Measurements from ENCODE around the gene VNN1. TPM values are rescaled to one million over a fixed set of nuclear protein-coding genes. Genes with fewer than 3 reads are reported as not detected.
A peak's percentile ranks its signal among the peaks of the same experiment; 100 is the strongest.

VNN1 gene
- total RNA-seq, 1 experiment from 2014 or later: 1.6 TPM

DNA sequence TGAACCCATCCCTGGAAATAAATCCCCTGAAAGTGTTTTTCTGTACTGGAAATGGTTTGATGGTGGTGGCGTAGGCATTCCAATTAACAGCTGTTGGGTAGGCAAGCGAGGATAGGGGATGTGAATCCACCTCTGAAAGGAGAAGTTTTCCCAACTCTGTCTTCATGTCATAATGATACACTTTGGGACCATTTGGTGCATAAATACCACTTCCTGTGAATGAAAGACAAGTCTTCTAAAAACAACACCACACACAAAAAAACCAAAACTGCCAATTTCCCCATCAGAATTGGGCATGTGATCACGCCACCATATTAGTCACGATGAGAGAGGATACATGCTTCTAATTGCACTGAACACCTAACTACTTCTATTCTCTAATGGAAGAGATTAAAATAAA is 37.5 kb upstream of the VNN1 start:
- Histone ChIP-seq H4K20me1 (ENCODE audit: insufficient read depth) (no peaks in the 10 kb centered on the region), H2AFZ (no peak overlapping the region), H3K4me1 (replicated peaks; ENCODE audit: insufficient read depth) (no peaks in the 10 kb centered on the region), H3K9me3 (ENCODE audit: insufficient read depth, low read depth) (no peaks in the 10 kb centered on the region), H3K9me2 (ENCODE audit: insufficient read depth) (no peaks in the 10 kb centered on the region), H3K27ac (no peak overlapping the region), H3K79me2 (ENCODE audit: low read depth) (no peaks in the 10 kb centered on the region), H3K36me3 (ENCODE audit: low read depth) (no peaks in the 10 kb centered on the region), H3F3A (ENCODE audit: insufficient read depth, low read depth) (no peaks in the 10 kb centered on the region), H3K4me2 (no peak overlapping the region), H3K27me3 (ENCODE audit: insufficient read depth, low read depth) (no peaks in the 10 kb centered on the region), H3K4me3 (no peak overlapping the region)
- DNase-seq: no peak
- TF ChIP-seq EZH2 (IDR thresholded peaks at IDR 0.05; ENCODE audit: low read depth): no peak
- TF ChIP-seq, protein P1, sequence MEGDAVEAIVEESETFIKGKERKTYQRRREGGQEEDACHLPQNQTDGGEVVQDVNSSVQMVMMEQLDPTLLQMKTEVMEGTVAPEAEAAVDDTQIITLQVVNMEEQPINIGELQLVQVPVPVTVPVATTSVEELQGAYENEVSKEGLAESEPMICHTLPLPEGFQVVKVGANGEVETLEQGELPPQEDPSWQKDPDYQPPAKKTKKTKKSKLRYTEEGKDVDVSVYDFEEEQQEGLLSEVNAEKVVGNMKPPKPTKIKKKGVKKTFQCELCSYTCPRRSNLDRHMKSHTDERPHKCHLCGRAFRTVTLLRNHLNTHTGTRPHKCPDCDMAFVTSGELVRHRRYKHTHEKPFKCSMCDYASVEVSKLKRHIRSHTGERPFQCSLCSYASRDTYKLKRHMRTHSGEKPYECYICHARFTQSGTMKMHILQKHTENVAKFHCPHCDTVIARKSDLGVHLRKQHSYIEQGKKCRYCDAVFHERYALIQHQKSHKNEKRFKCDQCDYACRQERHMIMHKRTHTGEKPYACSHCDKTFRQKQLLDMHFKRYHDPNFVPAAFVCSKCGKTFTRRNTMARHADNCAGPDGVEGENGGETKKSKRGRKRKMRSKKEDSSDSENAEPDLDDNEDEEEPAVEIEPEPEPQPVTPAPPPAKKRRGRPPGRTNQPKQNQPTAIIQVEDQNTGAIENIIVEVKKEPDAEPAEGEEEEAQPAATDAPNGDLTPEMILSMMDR (conservative IDR thresholded peaks at IDR 0.05): no peak
- intact Hi-C loops (cut with micrococcal nuclease; ENCODE audit: unreplicated experiment): no loop called here
- BruUV-seq (replicated peaks): no TSS peak
- ChIA-PET CTCF (no interaction called here), POLR2A (ENCODE audit: unreplicated experiment) (no interaction called here)

DNA sequence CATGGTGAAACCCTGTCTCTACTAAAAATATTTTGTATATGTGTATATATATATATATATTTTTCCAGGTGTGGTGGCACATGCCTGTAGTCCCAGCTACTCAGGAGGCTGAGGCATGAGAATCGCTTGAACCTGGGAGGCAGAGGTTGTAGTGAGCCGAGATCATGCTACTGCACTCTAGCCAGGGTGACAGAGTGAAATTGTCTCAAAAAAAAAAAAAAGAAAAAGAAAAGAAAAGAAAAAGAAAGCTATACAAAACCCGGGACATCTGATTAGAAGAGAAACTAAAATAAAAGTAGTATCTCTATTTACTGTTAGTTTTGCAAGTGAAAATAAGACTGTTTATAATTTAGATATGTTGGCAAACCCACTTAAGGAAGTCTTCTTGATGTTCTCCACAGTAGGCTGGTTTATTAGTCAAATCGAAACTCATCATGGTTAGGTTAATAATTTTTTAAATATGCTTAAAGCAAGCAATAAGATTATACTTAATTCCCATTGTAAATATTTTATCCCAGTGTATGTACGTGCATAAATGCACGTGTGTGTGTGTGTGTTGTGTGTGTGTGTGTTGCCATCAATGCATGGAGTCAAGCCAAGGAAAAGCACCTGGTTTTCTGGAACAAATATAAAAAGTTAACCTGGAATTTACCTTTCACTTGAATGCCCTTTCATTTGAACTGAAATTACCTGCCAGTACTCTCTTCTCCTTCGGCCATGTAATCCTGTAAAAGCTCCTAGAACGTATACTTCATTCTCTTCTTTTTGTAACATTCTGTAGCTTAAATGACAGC is 36.8 kb upstream of the VNN1 start:
- no peaks in the 10 kb centered on the region for H4K20me1 ChIP-seq (ENCODE audit: insufficient read depth)
- H3K4me1 ChIP-seq (replicated peaks; ENCODE audit: insufficient read depth): no peaks in the 10 kb centered on the region
- no TSS peak for BruUV-seq (replicated peaks)
- no peaks in the 10 kb centered on the region for H3K27me3 ChIP-seq (ENCODE audit: insufficient read depth, low read depth)
- ChIA-PET POLR2A (ENCODE audit: unreplicated experiment) (no interaction called here), CTCF (no interaction called here)
- intact Hi-C loops (cut with micrococcal nuclease; ENCODE audit: unreplicated experiment): no loop called here
- no peak for DNase-seq
- no peak overlapping the region for H3K4me2 ChIP-seq
- H2AFZ ChIP-seq: no peak overlapping the region
- no peaks in the 10 kb centered on the region for H3F3A ChIP-seq (ENCODE audit: insufficient read depth, low read depth)
- no peaks in the 10 kb centered on the region for H3K79me2 ChIP-seq (ENCODE audit: low read depth)
- H3K27ac ChIP-seq: no peak overlapping the region
- no peak overlapping the region for H3K4me3 ChIP-seq
- H3K9me2 ChIP-seq (ENCODE audit: insufficient read depth): no peaks in the 10 kb centered on the region
- no peaks in the 10 kb centered on the region for H3K36me3 ChIP-seq (ENCODE audit: low read depth)
- TF ChIP-seq EZH2 (IDR thresholded peaks at IDR 0.05; ENCODE audit: low read depth): no peak
- TF ChIP-seq, protein P1 (conservative IDR thresholded peaks at IDR 0.05): no peak
- no peaks in the 10 kb centered on the region for H3K9me3 ChIP-seq (ENCODE audit: insufficient read depth, low read depth)

DNA sequence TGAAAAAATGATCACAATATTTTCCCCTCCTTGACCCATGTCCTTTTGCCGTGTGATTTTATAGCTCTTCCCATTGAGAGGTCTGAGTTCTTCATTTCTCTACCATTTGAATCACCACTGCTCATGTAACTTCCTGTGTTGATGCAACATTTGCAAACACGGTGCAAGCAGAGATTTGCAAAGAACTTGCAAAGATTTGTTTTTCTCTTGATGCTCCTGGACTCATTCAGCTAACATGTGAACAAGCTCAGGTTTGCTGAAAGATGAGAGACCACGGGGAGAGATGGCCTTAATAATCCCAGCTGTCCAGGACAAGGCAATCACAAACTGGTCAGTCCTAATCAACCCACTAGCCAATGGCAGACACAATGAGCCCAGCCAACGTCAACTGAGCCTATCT is 35.3 kb upstream of the VNN1 start:
- POLR2A ChIA-PET (ENCODE audit: unreplicated experiment): interaction anchor here (0.7 kb wide), 1 partner anchor 55 kb away, joined by 10 read pairs; no protein-coding TSS in a partner anchor
- Histone ChIP-seq H3K4me1 (replicated peaks; ENCODE audit: insufficient read depth) (no peaks in the 10 kb centered on the region), H3K27me3 (ENCODE audit: insufficient read depth, low read depth) (no peaks in the 10 kb centered on the region), H3K36me3 (ENCODE audit: low read depth) (no peaks in the 10 kb centered on the region), H3K4me2 (no peak overlapping the region), H3K9me2 (ENCODE audit: insufficient read depth) (no peaks in the 10 kb centered on the region), H2AFZ (peak overlapping the region; percentile 31; the same call in 1 of the 2 replicates), H3F3A (ENCODE audit: insufficient read depth, low read depth) (no peaks in the 10 kb centered on the region), H3K79me2 (ENCODE audit: low read depth) (no peaks in the 10 kb centered on the region), H3K9me3 (ENCODE audit: insufficient read depth, low read depth) (no peaks in the 10 kb centered on the region), H3K27ac (no peak overlapping the region), H3K4me3 (no peak overlapping the region), H4K20me1 (ENCODE audit: insufficient read depth) (no peaks in the 10 kb centered on the region)
- TF ChIP-seq, protein P1 (conservative IDR thresholded peaks at IDR 0.05): no peak
- TF ChIP-seq EZH2 (IDR thresholded peaks at IDR 0.05; ENCODE audit: low read depth): no peak
- BruUV-seq (replicated peaks): no TSS peak
- no peak for DNase-seq
- intact Hi-C loops (cut with micrococcal nuclease; ENCODE audit: unreplicated experiment): no loop called here
- CTCF ChIA-PET: no interaction called here
